Fibroblast of pulmonary artery (primary cell): Measurements from ENCODE around the gene CPSF6.
A peak's percentile ranks its signal among the peaks of the same experiment; 100 is the strongest.
"Not testable (repeated sequence)": the region's sequence is repeated elsewhere in the genome, so short reads cannot be mapped to it uniquely, and the experiment has no call there.

ENCODE experiments used
- DNase-seq: peaks from one replicate; pipeline ENCODE4 v3.0.0-alpha.2; 2010; ENCODE audit warnings: low read depth
- H3K4me3 ChIP-seq: replicated peaks from 2 replicates; pipeline ENCODE4 v1.5.1; 2011; ENCODE audit warnings: low read depth, mild to moderate bottlenecking, control low read depth, low read length, moderate library complexity
- CTCF ChIP-seq: IDR thresholded peaks from 2 replicates; pipeline ENCODE4 v1.5.1; 2011; ENCODE audit warnings: mild to moderate bottlenecking, control low read depth, low read length, inconsistent platforms; ENCODE audit errors: missing control alignments

Gene CPSF6

GRCh38 chr12:69258655-69259054, 19.3 kb downstream of the CPSF6 start:
- no peak for TF ChIP-seq CTCF
- DNase-seq: no peak
- H3K4me3 ChIP-seq: no peak overlapping the region

GRCh38 chr12:69262264-69262974, 23.1 kb downstream of the CPSF6 start:
- no peak for TF ChIP-seq CTCF
- DNase-seq: no peak
- no peak overlapping the region for H3K4me3 ChIP-seq

- no peak overlapping the region for H3K4me3 ChIP-seq
- DNase-seq: no peak
- TF ChIP-seq CTCF: no peak
Measured at GRCh38 chr12:69265205-69265604, 25.8 kb downstream of the CPSF6 start.

GRCh38 chr12:69265633-69266032, 26.3 kb downstream of the CPSF6 start:
- DNase-seq, H3K4me3 ChIP-seq: not testable (repeated sequence)

GRCh38 chr12:69266036-69266635, 26.8 kb downstream of the CPSF6 start:
- peak; percentile 64 for DNase-seq
- H3K4me3 ChIP-seq: no peak overlapping the region

GRCh38 chr12:69269736-69270135, 30.4 kb downstream of the CPSF6 start:
- no peak for TF ChIP-seq CTCF
- H3K4me3 ChIP-seq: no peak overlapping the region

More at GRCh38 chr12:69266036-69266635, 26.8 kb downstream of the CPSF6 start:
- TF ChIP-seq CTCF: no peak

GRCh38 chr12:69272511-69272910, 33.1 kb downstream of the CPSF6 start:
- TF ChIP-seq CTCF: no peak
- no peak for DNase-seq
- no peak overlapping the region for H3K4me3 ChIP-seq

More at GRCh38 chr12:69269736-69270135, 30.4 kb downstream of the CPSF6 start:
- no peak for DNase-seq
